ENCODE measurements around the gene ZNF764. TPM values are rescaled to one million over a fixed set of nuclear protein-coding genes. Genes with fewer than 3 reads are reported as not detected.
A peak's percentile ranks its signal among the peaks of the same experiment; 100 is the strongest.

ZNF764 gene
- total RNA-seq, 1 experiment from 2014 or later: 9.1 TPM

DNA sequence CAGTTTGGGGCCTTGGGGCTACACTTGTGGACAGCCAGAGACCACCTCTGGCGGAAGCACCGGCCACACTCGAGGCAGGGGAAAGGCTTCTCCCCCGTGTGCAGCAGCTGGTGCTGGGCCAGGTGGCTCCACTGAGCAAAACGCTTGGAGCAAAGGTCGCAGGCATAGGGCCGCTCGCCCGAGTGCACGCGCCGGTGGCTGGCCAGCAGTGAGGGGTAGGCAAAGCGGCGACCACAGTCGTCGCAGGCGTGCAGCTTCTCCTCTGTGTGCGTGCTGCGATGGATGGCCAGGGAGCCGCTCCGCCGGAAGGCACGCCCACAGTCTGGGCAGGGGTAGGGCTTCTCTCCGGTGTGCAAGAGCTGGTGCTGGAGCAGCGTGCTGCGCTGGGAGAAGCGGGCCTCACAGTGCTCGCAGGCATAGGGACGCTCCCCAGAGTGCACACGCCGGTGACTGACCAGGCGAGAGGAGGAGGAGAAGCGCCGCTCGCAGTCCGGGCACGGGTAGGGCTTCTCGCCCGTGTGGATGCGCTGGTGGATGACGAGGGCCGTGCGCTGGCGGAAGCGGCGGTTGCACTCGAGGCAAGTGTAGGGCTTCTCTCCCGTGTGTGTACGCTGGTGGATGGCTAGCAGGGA, 46.3 kb upstream of the ZNF764 start:
- Histone ChIP-seq H3K4me1 (ENCODE audit: control insufficient read depth in 1 of 2, insufficient read depth in 2 of 2, low read length in 2 of 2) (peaks cover 6 to 8% of the 10 kb centered on the region in 2 experiments; a peak in 2 of 4 replicates), H3K9ac (ENCODE audit: low read length) (no peak overlapping the region), H3K79me2 (ENCODE audit: insufficient read depth, low read length) (peaks cover 11% of the 10 kb centered on the region), H3K27ac (ENCODE audit: low read depth, low read length) (no peak overlapping the region), H3K9me2 (ENCODE audit: insufficient read depth) (no peaks in the 10 kb centered on the region), H3K9me3 (ENCODE audit: control insufficient read depth in 1 of 2, insufficient read depth in 1 of 2, low read depth in 1 of 2, low read length in 2 of 2) (no peaks in the 10 kb centered on the region), H2AFZ (ENCODE audit: low read depth, low read length, poor library complexity, severe bottlenecking) (no peak overlapping the region), H3K4me2 (ENCODE audit: low read length) (no peak overlapping the region), H3K27me3 (ENCODE audit: insufficient read depth, low read length) (no peaks in the 10 kb centered on the region), H3K4me3 (replicated peaks in 1 of 2; ENCODE audit: low read depth in 1 of 2, low read length in 2 of 2) (no peak overlapping the region), H4K20me1 (ENCODE audit: insufficient read depth) (no peaks in the 10 kb centered on the region), H3K36me3 (ENCODE audit: control insufficient read depth in 1 of 2, insufficient read depth in 2 of 2, low read length in 2 of 2) (peaks cover 12 to 14% of the 10 kb centered on the region in 2 experiments; a peak in 3 of 4 replicates)
- intact Hi-C loops (cut with micrococcal nuclease): no loop called here
- ATAC-seq (0 out of 2 replicates have a peak, but pooled peaks have one; percentile 24), DNase-seq (ENCODE audit: low read depth, low spot score) (no peak)
- CTCF ChIA-PET: no interaction called here
- RAD21 ChIA-PET (ENCODE audit: low non-redundant PET in 1 of 2, low total read pairs in 2 of 2, uncharacterized antibody in 2 of 2, unreplicated experiment in 2 of 2): no interaction called here
- TF ChIP-seq ZNF274 (IDR thresholded peaks at IDR 0.05; ENCODE audit: low read depth, low read length): no peak
- TF ChIP-seq ELF1 (IDR thresholded peaks at IDR 0.05; ENCODE audit: borderline replicate concordance, low read depth): no peak
- TF ChIP-seq SRF (IDR thresholded peaks at IDR 0.05; ENCODE audit: low read depth): no peak
- TF ChIP-seq ZFX (IDR thresholded peaks at IDR 0.05): no peak
- TF ChIP-seq POLR2A (IDR thresholded peaks at IDR 0.05; ENCODE audit: borderline replicate concordance, extremely low read depth, insufficient read depth, insufficient read length): no peak
- TF ChIP-seq, protein P1, sequence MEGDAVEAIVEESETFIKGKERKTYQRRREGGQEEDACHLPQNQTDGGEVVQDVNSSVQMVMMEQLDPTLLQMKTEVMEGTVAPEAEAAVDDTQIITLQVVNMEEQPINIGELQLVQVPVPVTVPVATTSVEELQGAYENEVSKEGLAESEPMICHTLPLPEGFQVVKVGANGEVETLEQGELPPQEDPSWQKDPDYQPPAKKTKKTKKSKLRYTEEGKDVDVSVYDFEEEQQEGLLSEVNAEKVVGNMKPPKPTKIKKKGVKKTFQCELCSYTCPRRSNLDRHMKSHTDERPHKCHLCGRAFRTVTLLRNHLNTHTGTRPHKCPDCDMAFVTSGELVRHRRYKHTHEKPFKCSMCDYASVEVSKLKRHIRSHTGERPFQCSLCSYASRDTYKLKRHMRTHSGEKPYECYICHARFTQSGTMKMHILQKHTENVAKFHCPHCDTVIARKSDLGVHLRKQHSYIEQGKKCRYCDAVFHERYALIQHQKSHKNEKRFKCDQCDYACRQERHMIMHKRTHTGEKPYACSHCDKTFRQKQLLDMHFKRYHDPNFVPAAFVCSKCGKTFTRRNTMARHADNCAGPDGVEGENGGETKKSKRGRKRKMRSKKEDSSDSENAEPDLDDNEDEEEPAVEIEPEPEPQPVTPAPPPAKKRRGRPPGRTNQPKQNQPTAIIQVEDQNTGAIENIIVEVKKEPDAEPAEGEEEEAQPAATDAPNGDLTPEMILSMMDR (IDR thresholded peaks at IDR 0.05 in 2 of 3, conservative IDR thresholded peaks at IDR 0.05 in 1 of 3; ENCODE audit: borderline replicate concordance in 1 of 3, insufficient read depth in 1 of 3, low read depth in 2 of 3, low read length in 2 of 3): no peak
- TF ChIP-seq EZH2phosphoT487 (IDR thresholded peaks at IDR 0.05; ENCODE audit: borderline replicate concordance): no peak
- TF ChIP-seq EZH2 (IDR thresholded peaks at IDR 0.05): no peak
- TF ChIP-seq SP1 (IDR thresholded peaks at IDR 0.05; ENCODE audit: low read depth): no peak
- TF ChIP-seq TCF7L2 (IDR thresholded peaks at IDR 0.05; ENCODE audit: borderline replicate concordance, extremely low read depth, insufficient read depth, insufficient read length): no peak
- no peak for TF ChIP-seq YY1 (IDR thresholded peaks at IDR 0.05; ENCODE audit: extremely low read depth, insufficient replicate concordance, low read depth, low read length)
- no peak for TF ChIP-seq JUND (IDR thresholded peaks at IDR 0.05)
- TF ChIP-seq CBX3 (IDR thresholded peaks at IDR 0.05; ENCODE audit: low read depth): no peak
- TF ChIP-seq, protein P2, sequence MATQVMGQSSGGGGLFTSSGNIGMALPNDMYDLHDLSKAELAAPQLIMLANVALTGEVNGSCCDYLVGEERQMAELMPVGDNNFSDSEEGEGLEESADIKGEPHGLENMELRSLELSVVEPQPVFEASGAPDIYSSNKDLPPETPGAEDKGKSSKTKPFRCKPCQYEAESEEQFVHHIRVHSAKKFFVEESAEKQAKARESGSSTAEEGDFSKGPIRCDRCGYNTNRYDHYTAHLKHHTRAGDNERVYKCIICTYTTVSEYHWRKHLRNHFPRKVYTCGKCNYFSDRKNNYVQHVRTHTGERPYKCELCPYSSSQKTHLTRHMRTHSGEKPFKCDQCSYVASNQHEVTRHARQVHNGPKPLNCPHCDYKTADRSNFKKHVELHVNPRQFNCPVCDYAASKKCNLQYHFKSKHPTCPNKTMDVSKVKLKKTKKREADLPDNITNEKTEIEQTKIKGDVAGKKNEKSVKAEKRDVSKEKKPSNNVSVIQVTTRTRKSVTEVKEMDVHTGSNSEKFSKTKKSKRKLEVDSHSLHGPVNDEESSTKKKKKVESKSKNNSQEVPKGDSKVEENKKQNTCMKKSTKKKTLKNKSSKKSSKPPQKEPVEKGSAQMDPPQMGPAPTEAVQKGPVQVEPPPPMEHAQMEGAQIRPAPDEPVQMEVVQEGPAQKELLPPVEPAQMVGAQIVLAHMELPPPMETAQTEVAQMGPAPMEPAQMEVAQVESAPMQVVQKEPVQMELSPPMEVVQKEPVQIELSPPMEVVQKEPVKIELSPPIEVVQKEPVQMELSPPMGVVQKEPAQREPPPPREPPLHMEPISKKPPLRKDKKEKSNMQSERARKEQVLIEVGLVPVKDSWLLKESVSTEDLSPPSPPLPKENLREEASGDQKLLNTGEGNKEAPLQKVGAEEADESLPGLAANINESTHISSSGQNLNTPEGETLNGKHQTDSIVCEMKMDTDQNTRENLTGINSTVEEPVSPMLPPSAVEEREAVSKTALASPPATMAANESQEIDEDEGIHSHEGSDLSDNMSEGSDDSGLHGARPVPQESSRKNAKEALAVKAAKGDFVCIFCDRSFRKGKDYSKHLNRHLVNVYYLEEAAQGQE (IDR thresholded peaks at IDR 0.05; ENCODE audit: low read depth): no peak
- TF ChIP-seq, protein P3, sequence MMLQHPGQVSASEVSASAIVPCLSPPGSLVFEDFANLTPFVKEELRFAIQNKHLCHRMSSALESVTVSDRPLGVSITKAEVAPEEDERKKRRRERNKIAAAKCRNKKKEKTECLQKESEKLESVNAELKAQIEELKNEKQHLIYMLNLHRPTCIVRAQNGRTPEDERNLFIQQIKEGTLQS (IDR thresholded peaks at IDR 0.05): no peak
- no peak for TF ChIP-seq POLR2AphosphoS5 (IDR thresholded peaks at IDR 0.05; ENCODE audit: low read depth, low read length)
- no TSS peak for BruUV-seq (replicated peaks)
- POLR2A ChIA-PET: no interaction called here

Measured in HCT116 (cell line).